HG02678 (cell line): ENCODE data around the gene UBE2J2.
A peak's percentile ranks its signal among the peaks of the same experiment; 100 is the strongest.

ENCODE experiments used
- ATAC-seq: cut with Tn5 transposase; IDR thresholded peaks from one replicate; pipeline ENCODE4 v1.9.1; 2021; ENCODE audit warnings: mild to moderate bottlenecking, moderate library complexity; ENCODE audit not compliant: unreplicated experiment

The UBE2J2 gene

GRCh38 chr1:1241588-1242219 is 31.9 kb downstream of the UBE2J2 start:
- no peak for ATAC-seq

DNA sequence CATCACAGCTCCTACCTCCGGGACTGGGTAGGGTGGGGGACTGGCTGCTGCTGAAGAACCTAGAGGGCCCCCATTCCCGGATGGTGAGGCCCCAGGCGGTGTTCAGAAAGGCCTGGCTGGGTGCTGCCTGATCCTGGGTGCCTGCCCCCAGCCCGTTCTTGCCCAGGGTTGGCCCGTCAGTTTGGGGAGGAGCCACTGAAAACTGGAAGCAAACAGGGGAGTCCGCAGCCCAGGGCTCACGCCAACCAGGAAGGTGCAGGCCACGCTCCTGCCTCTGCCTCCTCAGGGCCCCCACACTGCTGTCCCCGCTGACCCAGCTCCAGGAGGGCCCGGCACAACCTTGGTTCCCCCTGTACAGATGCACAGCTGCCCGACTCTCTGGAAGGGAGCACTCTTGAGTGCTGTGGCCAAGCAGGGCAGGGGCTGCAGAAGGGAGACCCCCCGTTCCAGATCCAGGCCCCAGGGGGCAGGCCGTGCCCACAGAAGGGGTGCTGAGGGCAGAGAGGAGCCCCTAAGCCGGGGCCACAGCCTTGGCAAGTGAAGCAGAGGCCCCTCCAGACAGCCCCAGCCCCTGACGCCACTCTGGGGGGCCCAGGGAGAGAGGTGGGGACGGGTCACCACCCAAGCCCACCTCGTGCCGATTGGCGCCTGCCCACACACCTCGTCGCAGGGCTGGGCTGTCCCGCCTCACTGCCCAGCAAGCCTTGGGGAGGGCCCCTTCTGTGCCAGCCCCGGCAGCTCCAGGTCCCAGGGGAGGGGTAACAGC is 32.6 kb downstream of the UBE2J2 start:
- ATAC-seq: no peak

DNA sequence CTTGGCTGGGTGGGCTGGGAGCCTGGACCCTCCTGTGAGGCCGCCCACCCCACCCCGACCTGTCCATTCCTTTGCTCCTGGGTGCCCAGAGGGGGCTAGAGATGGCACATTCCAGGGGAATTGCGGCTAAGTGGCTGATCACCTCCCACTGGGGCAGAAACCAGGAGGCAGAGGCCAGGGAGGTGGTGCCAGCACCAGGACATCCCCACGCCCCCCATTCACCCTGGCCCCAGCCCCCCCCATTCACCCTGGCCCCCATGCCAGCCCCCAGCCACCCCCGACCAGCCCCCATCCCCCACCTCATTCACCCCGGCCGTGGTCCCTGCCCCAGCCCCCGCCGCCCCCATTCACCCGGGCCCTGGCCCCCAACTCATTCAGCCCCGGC is 33.3 kb downstream of the UBE2J2 start:
- no peak for ATAC-seq

GRCh38 chr1:1239614-1240347 is 33.9 kb downstream of the UBE2J2 start:
- no peak for ATAC-seq

- ATAC-seq: no peak
Measured at GRCh38 chr1:1239227-1239613, 34.4 kb downstream of the UBE2J2 start.

DNA sequence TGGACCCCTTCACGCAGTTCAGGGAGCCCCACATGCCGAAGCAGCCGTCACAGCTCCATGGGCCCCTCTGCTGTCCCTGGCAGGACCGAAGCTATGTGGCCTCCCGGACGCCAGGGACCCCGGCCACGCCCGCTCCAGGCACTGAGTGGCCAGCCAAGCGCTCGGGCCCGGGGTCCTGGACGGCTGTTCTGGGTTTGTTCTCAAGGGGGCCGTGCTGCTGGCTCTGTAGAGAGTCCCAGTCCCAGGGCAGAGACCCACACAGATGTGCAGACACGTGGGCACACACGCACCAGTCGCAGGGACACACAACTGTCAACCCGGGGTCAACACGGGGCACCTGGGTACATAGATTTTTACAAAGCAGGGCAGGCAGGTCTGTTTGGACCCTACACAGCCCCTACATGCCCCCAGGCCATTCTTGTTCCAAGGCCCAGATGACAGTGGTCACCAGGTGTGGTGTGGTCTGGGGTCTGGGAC is 34.9 kb downstream of the UBE2J2 start:
- ATAC-seq: no peak

GRCh38 chr1:1237874-1238701 is 35.6 kb downstream of the UBE2J2 start:
- no peak for ATAC-seq

DNA sequence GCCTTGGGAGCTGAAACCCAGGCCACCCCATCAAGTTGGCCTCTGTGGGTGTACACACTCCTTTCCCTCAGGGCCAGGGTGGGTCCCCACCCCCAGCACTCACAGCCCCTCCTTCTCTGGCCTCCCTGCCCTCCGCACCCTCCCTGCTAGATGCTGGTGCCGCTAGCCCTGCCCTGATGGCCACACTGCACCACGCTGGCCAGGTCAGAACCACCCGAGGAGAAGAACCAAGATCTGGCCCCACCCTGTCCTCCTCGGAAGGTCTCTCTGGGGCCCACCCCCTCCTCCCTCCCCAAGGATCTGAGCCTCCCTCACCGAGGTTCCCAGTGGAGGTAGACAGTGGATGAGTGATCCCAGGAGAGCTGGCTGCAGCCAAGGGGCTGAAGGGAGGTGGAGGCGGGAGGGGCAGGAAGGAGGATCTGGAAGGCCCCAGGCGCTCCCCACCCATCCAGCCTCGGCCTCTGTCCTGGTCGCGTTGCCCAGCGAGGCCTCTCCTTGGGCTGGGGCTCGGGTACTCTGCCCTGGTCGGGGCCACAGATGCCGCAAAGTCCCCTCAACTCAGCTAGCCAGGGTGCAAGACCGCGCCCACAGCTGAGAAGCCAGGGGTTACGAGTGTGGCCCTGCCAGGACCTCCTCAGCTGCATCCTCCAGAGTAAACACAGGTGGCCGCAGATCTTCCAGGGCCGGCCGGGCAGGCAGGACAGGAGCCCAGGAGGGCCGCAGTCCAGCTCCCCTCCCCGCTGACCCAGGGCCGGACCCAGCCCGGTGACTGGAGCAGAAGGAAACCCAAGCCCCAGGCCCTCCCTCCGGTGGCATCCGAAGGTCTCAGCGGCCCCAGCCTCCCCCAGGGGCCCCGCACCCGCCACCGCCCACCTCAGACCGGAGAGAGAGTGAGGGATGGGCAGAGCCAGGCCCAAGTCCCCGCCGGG is 36.4 kb downstream of the UBE2J2 start:
- no peak for ATAC-seq

DNA sequence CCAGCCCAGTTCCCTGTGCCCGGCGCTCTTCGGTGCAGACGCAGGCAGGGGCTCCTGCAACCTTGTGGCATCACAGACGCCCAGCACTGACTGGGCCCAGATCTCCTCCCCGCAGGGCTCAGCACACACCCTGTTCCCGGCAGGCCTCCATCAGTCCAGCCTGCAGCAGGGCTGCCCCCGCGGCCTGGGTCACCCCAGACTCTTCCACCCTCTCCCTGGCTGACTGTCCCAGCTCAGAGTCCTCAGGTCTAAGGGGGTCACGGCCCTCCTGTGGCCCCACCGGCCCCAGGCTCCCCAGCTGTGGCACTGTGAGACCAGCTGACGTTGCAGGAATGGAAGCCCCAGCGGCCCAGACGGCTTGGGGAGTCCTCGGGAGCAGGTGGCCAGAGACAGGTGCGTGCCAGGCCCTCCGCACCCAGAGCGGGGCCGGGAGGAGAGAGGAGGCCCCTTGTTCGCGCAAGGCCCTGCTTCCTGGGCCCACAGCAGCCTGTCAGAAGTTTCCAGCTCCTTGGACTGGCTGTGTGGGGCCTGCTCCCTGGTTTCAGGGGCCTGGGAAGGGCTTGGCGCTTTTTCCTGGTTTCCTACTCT is 37.4 kb downstream of the UBE2J2 start:
- ATAC-seq: no peak

GRCh38 chr1:1235016-1235744 is 38.5 kb downstream of the UBE2J2 start:
- no peak for ATAC-seq

DNA sequence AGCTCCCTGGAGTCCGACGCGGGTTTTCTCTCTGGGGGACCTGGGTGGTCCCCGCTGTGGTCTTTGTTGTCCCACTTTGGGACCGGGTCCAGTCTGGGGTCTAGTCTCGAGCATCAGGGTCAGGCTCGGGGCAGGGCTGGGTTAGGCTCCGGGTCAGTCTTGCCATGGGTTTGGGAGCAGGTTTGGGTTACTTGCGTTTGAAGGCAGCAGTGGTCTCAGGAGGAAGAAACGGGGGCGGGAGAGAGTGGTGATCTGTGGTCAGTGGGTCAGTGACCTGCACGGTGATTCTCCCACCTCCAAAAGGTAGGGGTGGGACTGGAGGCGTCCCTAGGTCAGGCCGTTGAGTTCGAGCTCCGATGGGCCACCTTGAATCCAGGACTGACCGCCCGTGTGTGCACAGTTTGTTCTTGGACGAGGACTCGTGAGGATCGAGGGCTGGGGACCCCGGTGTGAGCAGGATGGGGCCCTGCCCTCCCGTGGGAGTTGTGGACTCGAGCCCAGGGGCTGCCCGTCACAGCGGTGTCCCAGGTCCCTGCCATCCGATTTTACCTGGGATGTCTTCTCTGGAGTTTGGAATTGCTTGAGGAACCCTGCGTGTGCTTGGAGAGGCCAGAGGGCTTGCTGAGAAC is 39.4 kb downstream of the UBE2J2 start:
- no peak for ATAC-seq

DNA sequence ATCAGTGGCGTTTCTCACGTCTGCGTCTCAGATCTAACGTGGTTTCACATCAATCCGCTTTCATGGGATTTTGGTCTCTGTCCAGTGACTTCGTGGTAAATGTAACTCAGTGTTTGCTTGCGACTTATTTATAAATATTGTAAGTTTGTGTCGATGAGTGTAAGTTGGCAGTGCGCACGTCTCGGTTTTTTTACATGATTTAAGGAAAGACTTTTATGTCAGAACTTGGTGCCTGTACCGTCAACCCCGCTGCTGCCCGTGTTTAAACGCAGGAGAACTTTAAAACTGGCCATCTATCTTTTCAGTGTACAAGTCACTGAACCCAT is 40.1 kb downstream of the UBE2J2 start:
- ATAC-seq: no peak

DNA sequence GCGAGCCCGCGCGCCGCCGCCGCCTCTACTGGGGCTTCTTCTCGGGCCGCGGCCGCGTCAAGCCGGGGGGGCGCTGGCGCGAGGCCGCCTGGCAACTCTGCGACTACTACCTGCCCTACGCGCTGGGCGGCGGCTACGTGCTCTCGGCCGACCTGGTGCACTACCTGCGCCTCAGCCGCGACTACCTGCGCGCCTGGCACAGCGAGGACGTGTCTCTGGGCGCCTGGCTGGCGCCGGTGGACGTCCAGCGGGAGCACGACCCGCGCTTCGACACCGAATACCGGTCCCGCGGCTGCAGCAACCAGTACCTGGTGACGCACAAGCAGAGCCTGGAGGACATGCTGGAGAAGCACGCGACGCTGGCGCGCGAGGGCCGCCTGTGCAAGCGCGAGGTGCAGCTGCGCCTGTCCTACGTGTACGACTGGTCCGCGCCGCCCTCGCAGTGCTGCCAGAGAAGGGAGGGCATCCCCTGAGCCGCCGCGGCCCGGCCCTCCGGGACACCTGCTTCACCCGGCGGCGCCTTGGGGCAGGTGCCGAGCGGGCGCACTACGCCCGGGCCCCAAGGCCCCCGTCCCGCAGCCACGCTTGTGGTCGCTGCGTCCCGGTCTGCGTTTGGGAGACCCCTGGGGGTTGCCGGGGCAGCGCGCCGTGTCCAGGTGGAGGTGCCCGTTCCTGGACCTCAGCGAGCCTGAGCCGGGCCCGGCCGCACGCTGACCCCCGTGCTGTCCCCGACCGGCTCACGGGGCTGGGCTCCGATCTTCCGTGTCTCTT is 40.7 kb downstream of the UBE2J2 start:
- ATAC-seq: no peak

- no peak for ATAC-seq
Measured at GRCh38 chr1:1232208-1232795, 41.4 kb downstream of the UBE2J2 start, which contains the start of gene B3GALT6. Gene B3GALT6 (plus strand): TSS chr1:1232237. CDS start chr1:1232279, 42 bp downstream.

DNA sequence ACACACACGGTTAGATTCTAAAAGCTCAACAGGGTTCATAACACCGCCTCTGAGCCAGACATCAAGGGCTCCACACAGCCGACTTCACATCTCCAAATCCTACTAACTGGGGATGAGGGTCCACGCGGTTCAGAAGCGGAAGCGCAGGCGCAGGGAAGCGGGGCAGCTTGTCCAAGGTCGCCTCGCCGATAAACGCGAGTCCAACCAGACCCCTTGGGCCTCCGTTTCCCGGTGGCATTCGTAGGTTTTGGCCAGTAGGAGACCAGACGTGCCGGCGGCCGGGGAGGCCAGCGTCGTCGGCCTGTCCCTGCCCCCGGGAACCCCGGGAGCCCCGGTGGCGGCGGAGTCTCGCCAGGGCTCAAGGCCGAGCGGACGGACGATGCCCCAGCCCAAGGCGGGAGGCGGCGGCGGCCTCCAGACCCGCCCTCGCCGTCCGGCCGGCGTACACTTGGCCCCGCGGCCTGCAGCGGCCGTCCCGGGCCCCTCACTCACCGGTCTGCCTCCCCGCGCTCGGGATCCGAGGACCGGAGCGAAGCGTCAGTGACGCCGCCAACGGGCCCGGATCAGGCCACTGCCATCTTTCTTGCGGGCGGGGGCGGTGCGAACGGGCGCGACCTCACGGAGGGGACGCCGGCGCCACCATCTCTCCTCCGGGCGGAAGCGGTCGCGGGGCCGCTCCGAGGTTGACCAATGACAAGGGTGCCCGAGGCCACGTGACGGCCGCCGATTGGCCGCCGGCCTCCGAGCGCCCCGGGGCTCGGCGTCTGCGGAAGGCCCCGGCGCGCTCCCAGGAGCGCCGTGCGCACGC is 42.0 kb downstream of the UBE2J2 start, which contains the start of gene SDF4:
Gene SDF4, minus strand, starts transcription at position 602 of the 808 bp plus-strand sequence. CDS start 3,229 bp downstream, outside the sequence.
- peak; percentile 94 for ATAC-seq

- no peak for ATAC-seq
Measured at GRCh38 chr1:1230656-1231399, 42.8 kb downstream of the UBE2J2 start.
